22Rv1 (cell line): ENCODE measurements around the gene BDKRB1.

ENCODE experiments used
- H3K27ac ChIP-seq: fragments of 450-650 bp; 2 replicates; pipeline ENCODE4 v1.5.1; 2017
- ZFX ChIP-seq: fragments of 450-650 bp; IDR thresholded peaks from 2 replicates; pipeline ENCODE4 v1.6.1; 2017; ENCODE audit warnings: antibody characterized with exemption, borderline replicate concordance
- TF ChIP-seq, protein P1 (sequence below): fragments of 450-650 bp; IDR thresholded peaks from 2 replicates; pipeline ENCODE4 v1.5.1; 2017; ENCODE audit warnings: mild to moderate bottlenecking

Gene BDKRB1

DNA sequence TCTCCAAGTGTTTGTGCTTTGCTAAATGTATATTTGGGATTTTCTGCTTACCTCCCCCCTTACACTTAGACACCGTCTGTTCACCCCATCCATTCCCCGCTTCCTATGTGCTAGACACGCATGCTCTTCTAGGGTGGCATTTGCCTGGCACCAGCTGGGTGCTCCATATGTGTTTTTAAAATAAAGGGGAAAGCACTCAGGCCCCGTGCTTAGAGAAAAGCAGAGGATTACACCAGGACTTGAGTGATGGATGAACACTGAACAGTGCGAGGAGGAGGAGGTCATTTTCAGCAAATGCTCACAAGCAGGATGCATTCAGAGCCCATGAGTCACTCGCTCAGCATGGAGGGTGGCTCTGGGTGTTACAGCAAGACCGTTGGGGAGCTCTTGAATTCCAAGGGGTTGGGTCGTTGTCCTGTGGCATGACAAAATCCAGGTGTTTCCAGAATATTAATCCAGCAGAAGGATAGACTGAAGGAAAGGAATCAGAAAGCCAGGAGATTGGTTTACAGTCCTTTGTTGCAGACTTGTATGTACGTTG lies 2.9 kb upstream of the BDKRB1 start:
- no peak overlapping the region for H3K27ac ChIP-seq
- TF ChIP-seq ZFX, result no peak

DNA sequence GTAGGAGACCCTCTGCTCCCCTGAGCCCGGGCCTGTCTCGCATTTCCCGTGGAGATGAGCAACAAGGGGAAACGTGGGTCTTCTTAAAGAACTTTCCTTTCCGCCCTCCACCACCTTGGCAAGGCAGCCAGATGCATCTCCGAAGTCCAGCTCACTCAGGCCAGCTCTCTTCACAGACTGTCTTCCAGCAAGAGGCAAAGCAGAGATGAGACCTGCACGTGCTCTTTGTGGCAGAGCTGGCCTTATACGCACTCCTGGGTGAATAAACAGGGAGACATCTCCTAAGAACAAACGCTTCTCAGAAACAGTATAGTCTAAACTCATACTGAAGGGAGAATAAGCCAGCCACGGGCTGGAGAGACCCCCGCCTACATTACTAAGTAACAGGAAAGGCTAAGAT lies 1.3 kb upstream of the BDKRB1 start:
- no peak for TF ChIP-seq ZFX
- TF ChIP-seq, protein P1, sequence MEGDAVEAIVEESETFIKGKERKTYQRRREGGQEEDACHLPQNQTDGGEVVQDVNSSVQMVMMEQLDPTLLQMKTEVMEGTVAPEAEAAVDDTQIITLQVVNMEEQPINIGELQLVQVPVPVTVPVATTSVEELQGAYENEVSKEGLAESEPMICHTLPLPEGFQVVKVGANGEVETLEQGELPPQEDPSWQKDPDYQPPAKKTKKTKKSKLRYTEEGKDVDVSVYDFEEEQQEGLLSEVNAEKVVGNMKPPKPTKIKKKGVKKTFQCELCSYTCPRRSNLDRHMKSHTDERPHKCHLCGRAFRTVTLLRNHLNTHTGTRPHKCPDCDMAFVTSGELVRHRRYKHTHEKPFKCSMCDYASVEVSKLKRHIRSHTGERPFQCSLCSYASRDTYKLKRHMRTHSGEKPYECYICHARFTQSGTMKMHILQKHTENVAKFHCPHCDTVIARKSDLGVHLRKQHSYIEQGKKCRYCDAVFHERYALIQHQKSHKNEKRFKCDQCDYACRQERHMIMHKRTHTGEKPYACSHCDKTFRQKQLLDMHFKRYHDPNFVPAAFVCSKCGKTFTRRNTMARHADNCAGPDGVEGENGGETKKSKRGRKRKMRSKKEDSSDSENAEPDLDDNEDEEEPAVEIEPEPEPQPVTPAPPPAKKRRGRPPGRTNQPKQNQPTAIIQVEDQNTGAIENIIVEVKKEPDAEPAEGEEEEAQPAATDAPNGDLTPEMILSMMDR, result no peak

DNA sequence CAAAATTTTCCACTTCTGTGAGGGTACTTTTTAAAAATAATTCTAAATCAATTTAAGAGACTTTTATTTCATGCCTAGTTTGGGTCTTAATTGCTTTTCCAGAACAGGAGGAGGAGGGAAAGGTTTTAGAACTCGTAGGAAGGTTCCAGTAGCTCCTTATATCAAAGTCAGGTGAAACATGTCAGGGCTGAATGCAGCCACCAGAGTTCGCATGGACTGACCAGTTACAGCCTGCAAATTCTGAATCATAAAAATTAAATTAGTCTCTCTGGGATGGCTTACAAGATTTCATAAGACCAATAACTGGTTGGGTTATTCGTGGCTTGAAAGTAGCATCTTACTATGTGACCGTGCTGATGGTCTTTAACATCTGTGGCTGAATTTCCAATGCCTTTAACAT lies 397 bp downstream of the BDKRB1 start:
- no peak for TF ChIP-seq ZFX
- TF ChIP-seq, protein P1, result no peak
- no peak overlapping the region for H3K27ac ChIP-seq

More for the DNA sequence above, 1.3 kb upstream of the BDKRB1 start:
- no peak overlapping the region for H3K27ac ChIP-seq

DNA sequence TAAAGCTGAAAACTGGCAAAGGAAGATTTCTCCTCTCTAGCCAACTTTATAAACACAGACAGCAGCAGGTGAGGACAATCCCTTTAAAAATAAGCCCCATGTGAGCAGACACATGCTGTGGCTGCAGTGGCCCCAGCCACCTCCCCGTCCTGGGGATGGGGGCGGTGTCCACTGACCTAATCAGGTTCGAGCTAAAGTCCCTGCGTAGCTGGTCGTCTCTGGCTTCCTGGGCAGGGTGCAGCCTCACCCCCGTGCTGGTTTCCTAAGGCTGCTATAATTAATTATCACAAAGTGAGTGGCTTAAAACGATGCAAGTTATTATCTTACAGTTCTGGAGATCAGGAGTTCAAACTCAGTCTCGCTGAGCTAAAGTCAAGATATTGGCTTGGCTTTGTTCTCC lies 1.0 kb downstream of the BDKRB1 start:
- H3K27ac ChIP-seq, result no peak overlapping the region
- TF ChIP-seq, protein P1, result no peak
- no peak for TF ChIP-seq ZFX

DNA sequence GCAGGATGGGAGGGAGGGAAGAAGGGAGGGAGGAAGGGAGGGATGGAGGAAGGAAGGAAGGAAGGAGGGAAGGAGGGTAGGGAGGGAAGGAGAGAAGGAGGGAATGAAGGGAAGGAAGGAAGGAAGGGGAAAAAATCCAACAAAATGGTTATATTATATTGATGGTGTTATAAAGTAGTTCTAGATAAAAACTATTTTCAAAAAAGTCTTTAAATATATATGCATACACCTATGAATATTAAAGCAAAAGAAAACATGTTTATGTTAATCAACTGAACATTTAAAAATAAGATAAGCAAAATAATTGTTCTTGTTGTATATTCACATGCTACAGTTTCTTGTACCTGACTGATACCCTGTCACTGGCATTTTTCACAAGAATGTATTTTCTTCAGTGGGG lies 1.9 kb downstream of the BDKRB1 start:
- no peak for TF ChIP-seq ZFX
- TF ChIP-seq, protein P1, result no peak
- no peak overlapping the region for H3K27ac ChIP-seq

DNA sequence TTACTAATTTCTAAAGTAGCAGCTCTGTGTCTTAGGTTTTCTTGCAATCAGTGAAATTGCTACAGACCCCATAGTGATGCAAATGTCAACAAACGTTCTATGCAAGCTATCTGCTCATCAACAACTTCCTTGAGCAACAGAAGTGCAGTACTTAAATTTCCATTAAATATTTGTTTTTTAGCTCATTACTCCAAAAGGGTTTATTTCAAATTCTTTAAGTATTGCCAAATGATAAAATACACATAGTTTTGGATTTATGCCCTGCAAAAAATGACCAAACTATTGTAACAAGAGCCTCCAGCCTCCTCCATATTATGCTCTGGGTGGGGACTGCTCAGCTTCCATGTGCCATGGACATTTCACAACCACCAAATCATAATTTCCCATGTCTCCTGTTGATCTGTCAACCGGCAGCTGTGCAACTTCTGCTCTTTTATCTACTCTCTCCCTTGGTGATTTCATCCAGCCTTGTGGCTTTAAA lies 4.4 kb downstream of the BDKRB1 start:
- H3K27ac ChIP-seq, result no peak overlapping the region
- TF ChIP-seq, protein P1, result no peak
- no peak for TF ChIP-seq ZFX

DNA sequence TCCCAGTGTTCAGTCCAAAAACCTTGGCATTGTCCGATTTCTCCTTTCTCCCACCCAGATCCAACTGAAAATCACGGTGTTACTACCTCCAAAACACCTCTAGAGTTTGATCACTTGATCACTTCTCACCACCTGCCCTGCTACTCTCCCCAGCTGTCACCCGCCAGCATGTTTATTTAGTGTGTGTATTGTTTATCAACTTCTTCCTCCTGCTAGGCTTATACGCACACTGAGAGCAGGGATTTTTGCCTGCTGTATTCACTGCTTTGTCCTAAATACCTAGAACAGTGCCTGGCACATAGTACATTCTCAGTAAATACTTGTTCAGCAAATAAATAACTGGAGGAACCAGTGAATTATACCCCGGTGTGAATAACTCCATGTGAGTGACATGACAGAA lies 5.0 kb downstream of the BDKRB1 start:
- H3K27ac ChIP-seq, result no peak overlapping the region

More for the DNA sequence above, 5.0 kb downstream of the BDKRB1 start:
- TF ChIP-seq, protein P1, result no peak
- no peak for TF ChIP-seq ZFX
